Nephron (organoid): ENCODE data around the gene NRSN2.

Experiments used
- H3K27ac Mint-ChIP-seq, 3 experiments: 2 replicates each; pipeline ENCODE4 v1.8.0; 2020; ENCODE audit warnings: mixed read lengths in 3 of 3, mild to moderate bottlenecking in 2 of 3, moderate library complexity in 1 of 3
- H3K27me3 Mint-ChIP-seq: 2 replicates; pipeline ENCODE4 v1.8.0; 2021; ENCODE audit warnings: low read depth, mild to moderate bottlenecking, moderate library complexity, mixed read lengths
- H3K36me3 Mint-ChIP-seq: 2 replicates; pipeline ENCODE4 v1.8.0; 2020; ENCODE audit warnings: low read depth, mixed read lengths
- H3K4me1 Mint-ChIP-seq: 2 replicates; pipeline ENCODE4 v1.8.0; 2020; ENCODE audit warnings: mixed read lengths
- H3K4me3 Mint-ChIP-seq, 3 experiments: 2 replicates each; pipeline ENCODE4 v1.8.0; 2020; ENCODE audit warnings: mild to moderate bottlenecking in 3 of 3, mixed read lengths in 3 of 3, moderate library complexity in 2 of 3
- H3K9me3 Mint-ChIP-seq: 2 replicates; pipeline ENCODE4 v1.8.0; 2020; ENCODE audit warnings: mixed read lengths
- TF ChIP-seq, protein P1 (sequence below), 3 experiments: fragments of 200-600 bp; sonication (generic); IDR thresholded peaks; one replicate each; pipeline ENCODE4 v1.5.0; 2021; ENCODE audit warnings: antibody characterized with exemption in 3 of 3; ENCODE audit not compliant: unreplicated experiment in 3 of 3

NRSN2 gene

DNA sequence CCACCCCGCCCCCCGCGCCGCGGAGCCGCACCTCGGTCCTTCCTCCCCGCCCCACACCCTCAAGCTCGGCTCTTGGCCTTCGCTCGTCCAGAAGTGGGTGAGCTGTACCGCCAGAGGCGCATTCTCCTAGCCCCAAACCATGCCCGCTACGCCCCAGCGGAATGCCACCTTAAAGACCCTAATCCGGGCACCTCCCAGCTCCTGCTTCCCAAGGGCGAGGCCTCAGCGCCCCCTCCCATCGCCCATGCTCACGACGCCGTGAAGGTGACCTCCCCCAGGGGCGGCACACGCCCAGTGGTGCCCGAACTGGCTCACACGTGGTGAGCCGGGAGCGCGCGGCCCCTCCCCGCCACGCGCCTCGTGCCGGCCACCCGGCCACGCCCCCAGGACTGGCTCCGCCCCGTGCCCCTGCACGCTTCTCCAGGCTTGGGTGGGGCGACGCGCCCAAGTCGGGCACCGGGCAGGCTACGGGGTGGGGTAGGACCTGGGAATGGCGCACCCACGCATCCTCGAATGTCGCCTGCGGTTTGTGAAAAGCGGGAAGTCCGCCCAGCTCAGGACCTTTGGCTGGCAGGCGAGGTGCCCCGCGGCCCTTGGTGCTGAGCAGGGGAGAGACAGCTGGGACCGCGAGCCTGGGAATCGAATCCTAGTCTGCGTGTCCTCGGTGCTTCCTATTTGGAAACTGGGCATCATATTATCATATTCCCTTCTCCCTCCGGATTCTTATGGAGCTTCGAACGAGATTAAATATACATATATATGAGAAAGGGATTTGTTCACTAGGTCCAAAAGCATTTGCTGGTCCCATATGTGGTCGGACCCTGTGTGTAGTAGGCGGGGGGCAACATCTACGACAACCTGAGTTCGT is 22.5 kb upstream of the NRSN2 start:
- peak overlapping the region; percentile 93 to 97 (median 97) for H3K4me3 Mint-ChIP-seq
- TF ChIP-seq, protein P1, sequence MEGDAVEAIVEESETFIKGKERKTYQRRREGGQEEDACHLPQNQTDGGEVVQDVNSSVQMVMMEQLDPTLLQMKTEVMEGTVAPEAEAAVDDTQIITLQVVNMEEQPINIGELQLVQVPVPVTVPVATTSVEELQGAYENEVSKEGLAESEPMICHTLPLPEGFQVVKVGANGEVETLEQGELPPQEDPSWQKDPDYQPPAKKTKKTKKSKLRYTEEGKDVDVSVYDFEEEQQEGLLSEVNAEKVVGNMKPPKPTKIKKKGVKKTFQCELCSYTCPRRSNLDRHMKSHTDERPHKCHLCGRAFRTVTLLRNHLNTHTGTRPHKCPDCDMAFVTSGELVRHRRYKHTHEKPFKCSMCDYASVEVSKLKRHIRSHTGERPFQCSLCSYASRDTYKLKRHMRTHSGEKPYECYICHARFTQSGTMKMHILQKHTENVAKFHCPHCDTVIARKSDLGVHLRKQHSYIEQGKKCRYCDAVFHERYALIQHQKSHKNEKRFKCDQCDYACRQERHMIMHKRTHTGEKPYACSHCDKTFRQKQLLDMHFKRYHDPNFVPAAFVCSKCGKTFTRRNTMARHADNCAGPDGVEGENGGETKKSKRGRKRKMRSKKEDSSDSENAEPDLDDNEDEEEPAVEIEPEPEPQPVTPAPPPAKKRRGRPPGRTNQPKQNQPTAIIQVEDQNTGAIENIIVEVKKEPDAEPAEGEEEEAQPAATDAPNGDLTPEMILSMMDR (IDR thresholded peaks at IDR 0.05; ENCODE audit: unreplicated experiment in 3 of 3) = peak in 2 of 3 experiments; percentile 35 to 36
- no peaks in the 10 kb centered on the region for H3K9me3 Mint-ChIP-seq

DNA sequence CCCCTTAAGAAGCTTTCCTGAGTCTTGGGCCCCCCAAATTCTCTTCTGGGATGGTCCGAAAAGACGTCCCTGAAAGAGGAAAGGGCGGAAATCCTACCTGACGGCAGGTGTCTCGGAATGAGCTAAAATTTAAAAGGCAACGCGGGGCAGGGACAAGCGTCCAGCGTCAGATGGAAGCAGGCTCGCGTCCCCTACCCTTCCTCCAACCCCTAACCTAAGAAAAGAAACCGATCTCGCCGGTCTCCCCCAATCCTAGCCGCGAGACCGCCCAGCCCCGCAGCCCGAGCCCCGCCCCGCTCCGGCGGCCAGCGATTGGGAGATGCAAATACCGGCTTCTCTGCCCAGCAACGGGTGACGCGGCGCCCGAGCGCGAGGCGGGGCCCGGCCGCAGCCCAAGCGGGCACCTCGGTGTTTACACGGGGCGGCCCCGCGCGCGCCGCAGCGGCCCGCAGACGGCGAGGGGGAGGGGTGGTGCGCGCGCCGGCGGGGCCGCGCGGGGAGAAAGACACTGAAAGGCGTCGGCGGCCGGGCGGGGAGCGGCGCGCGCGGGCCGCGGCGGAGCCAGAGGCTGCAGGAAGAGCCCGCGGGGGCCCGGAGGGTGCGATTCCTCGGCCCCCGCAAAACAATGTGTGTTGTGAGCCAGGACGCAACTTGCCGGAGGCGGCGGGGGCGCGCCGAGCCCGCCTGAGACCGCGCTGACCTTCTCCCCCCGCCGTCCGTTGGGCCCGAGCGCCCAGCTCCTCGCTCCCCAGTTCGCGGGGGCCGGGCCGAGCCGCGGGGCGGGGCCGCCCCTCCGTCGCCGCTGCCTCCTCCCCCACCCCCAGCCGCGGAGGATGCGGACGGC is 21.6 kb upstream of the NRSN2 start, which contains the start of gene SOX12:
SOX12 (plus strand) TSS at position 508 of the 844 bp plus-strand sequence. CDS start 373 bp downstream, outside the sequence.
- H3K9me3 Mint-ChIP-seq = no peaks in the 10 kb centered on the region
- H3K4me3 Mint-ChIP-seq = peak within 1 kb of the TSS; percentile 95 to 97 (median 97)
- H3K27ac Mint-ChIP-seq = peak within 1 kb of the TSS; percentile 98 to 99 (median 99)
- TF ChIP-seq, protein P1 (IDR thresholded peaks at IDR 0.05; ENCODE audit: unreplicated experiment in 3 of 3) = no peak
- no peaks in the 10 kb centered on the region for H3K27me3 Mint-ChIP-seq
- H3K36me3 Mint-ChIP-seq = peaks cover 30% of the 10 kb centered on the region
- H3K4me1 Mint-ChIP-seq = peaks cover 35% of the 10 kb centered on the region

More for the DNA sequence above, 22.5 kb upstream of the NRSN2 start:
- Mint-ChIP-seq H3K27me3 (no peaks in the 10 kb centered on the region), H3K36me3 (peaks cover 32% of the 10 kb centered on the region), H3K4me1 (peaks cover 27% of the 10 kb centered on the region), H3K27ac (peak overlapping the region; percentile 98 to 99 (median 99))

DNA sequence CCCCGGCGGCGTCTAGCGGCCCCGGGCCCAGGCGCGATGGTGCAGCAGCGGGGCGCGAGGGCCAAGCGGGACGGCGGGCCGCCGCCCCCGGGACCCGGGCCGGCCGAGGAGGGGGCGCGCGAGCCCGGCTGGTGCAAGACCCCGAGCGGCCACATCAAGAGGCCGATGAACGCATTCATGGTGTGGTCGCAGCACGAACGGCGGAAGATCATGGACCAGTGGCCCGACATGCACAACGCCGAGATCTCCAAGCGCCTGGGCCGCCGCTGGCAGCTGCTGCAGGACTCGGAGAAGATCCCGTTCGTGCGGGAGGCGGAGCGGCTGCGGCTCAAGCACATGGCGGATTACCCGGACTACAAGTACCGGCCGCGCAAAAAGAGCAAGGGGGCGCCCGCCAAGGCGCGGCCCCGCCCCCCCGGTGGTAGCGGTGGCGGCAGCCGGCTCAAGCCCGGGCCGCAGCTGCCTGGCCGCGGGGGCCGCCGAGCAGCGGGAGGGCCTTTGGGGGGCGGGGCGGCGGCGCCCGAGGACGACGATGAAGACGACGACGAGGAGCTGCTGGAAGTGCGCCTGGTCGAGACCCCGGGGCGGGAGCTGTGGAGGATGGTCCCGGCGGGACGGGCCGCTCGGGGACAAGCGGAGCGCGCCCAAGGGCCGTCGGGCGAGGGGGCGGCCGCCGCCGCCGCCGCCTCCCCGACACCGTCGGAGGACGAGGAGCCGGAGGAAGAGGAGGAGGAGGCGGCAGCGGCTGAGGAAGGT is 20.8 kb upstream of the NRSN2 start:
- H3K9me3 Mint-ChIP-seq = no peaks in the 10 kb centered on the region
- H3K4me1 Mint-ChIP-seq = peaks cover 39% of the 10 kb centered on the region
- TF ChIP-seq, protein P1 (IDR thresholded peaks at IDR 0.05; ENCODE audit: unreplicated experiment in 3 of 3) = no peak
- peak overlapping the region in 2 of 3 experiments; percentile 94 to 95 for H3K27ac Mint-ChIP-seq
- peak overlapping the region; percentile 95 to 96 (median 95) for H3K4me3 Mint-ChIP-seq
- peaks cover 29% of the 10 kb centered on the region for H3K36me3 Mint-ChIP-seq
- no peaks in the 10 kb centered on the region for H3K27me3 Mint-ChIP-seq

DNA sequence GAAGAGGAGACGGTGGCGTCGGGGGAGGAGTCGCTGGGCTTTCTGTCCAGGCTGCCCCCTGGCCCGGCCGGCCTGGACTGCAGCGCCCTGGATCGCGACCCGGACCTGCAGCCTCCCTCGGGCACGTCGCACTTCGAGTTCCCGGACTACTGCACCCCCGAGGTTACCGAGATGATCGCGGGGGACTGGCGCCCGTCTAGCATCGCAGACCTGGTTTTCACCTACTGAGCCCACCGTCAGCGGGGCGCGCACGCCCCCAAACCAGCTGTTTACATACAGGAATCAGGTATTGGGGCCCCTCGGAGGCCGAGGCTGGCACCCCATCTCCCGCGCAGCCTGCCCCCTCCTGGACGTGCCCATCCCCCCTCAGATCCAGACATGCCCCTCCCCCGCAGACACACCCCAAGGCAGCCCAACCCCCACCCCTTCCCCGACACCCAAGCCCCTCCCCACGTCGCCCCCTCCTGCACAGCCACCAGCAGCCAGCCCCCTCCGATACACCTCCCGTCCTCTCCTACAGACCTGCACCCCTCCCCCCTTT is 20.2 kb upstream of the NRSN2 start:
- H3K27ac Mint-ChIP-seq = peak overlapping the region in 2 of 3 experiments; percentile 85 to 94
- peaks cover 23% of the 10 kb centered on the region for H3K36me3 Mint-ChIP-seq
- TF ChIP-seq, protein P1 (IDR thresholded peaks at IDR 0.05; ENCODE audit: unreplicated experiment in 3 of 3) = no peak
- H3K27me3 Mint-ChIP-seq = no peaks in the 10 kb centered on the region
- peak overlapping the region; percentile 89 to 96 (median 95) for H3K4me3 Mint-ChIP-seq
- no peaks in the 10 kb centered on the region for H3K9me3 Mint-ChIP-seq
- H3K4me1 Mint-ChIP-seq = peaks cover 39% of the 10 kb centered on the region
